RCC 7860 (cell line): ENCODE results near the gene BBS12.
A peak's percentile ranks its signal among the peaks of the same experiment; 100 is the strongest.
"Not testable (repeated sequence)": the region's sequence is repeated elsewhere in the genome, so short reads cannot be mapped to it uniquely, and the experiment has no call there.

Experiments
- DNase-seq: peaks from one replicate; pipeline ENCODE4 v3.0.0-alpha.2; 2015; ENCODE audit warnings: low spot score
- FAIRE-seq: peaks from 2 replicates; lab custom pipeline; 2012; peaks lifted over from hg19 to GRCh38; lab: Jason Lieb, UNC

The BBS12 gene

GRCh38 chr4:122764071-122764820 lies 31.7 kb downstream of the BBS12 start:
- FAIRE-seq: peak; percentile 75

GRCh38 chr4:122764821-122765215 lies 32.3 kb downstream of the BBS12 start:
- FAIRE-seq (peak; percentile 86), DNase-seq (peak; percentile 60)

More at GRCh38 chr4:122764071-122764820, 31.7 kb downstream of the BBS12 start:
- DNase-seq: peak; percentile 58

GRCh38 chr4:122765692-122766352 lies 33.3 kb downstream of the BBS12 start:
- FAIRE-seq: peak; percentile 91
- DNase-seq: peak; percentile 89

- DNase-seq (no peak), FAIRE-seq (no peak)
Measured at GRCh38 chr4:122766353-122766705, 33.8 kb downstream of the BBS12 start.

- no peak for DNase-seq
- FAIRE-seq: no peak
Measured at GRCh38 chr4:122766950-122767349, 34.4 kb downstream of the BBS12 start.

- DNase-seq: no peak
- FAIRE-seq: no peak
Measured at GRCh38 chr4:122771724-122772123, 39.2 kb downstream of the BBS12 start.

- FAIRE-seq (no peak), DNase-seq (no peak)
Measured at GRCh38 chr4:122772311-122772710, 39.8 kb downstream of the BBS12 start.

- FAIRE-seq (no peak), DNase-seq (no peak)
Measured at GRCh38 chr4:122772986-122773385, 40.5 kb downstream of the BBS12 start.

GRCh38 chr4:122775039-122775438 lies 42.5 kb downstream of the BBS12 start:
- FAIRE-seq: no peak

GRCh38 chr4:122775987-122776836 lies 43.7 kb downstream of the BBS12 start:
- FAIRE-seq (no peak), DNase-seq (no peak)

More at GRCh38 chr4:122775039-122775438, 42.5 kb downstream of the BBS12 start:
- no peak for DNase-seq

- no peak for FAIRE-seq
- DNase-seq: no peak
Measured at GRCh38 chr4:122776916-122777315, 44.4 kb downstream of the BBS12 start.

GRCh38 chr4:122777846-122778673 lies 45.6 kb downstream of the BBS12 start:
- DNase-seq (no peak), FAIRE-seq (no peak)

GRCh38 chr4:122781486-122781885 lies 49.0 kb downstream of the BBS12 start:
- FAIRE-seq (no peak), DNase-seq (no peak)

- DNase-seq (peak; percentile 97), FAIRE-seq (peak; percentile 92)
Measured at GRCh38 chr4:122783301-122784215, 51.1 kb downstream of the BBS12 start.

GRCh38 chr4:122784261-122784660 lies 51.8 kb downstream of the BBS12 start:
- DNase-seq (no peak), FAIRE-seq (no peak)

GRCh38 chr4:122785099-122785498 lies 52.6 kb downstream of the BBS12 start:
- FAIRE-seq: no peak

GRCh38 chr4:122786296-122786695 lies 53.8 kb downstream of the BBS12 start:
- FAIRE-seq, DNase-seq: not testable (repeated sequence)

More at GRCh38 chr4:122785099-122785498, 52.6 kb downstream of the BBS12 start:
- no peak for DNase-seq

- not testable (repeated sequence) for DNase-seq, FAIRE-seq
Measured at GRCh38 chr4:122786920-122787319, 54.4 kb downstream of the BBS12 start.

GRCh38 chr4:122787940-122788339 lies 55.4 kb downstream of the BBS12 start:
- no peak for FAIRE-seq
- DNase-seq: no peak
